Lower leg skin (tissue), 3 donors: Measurements from ENCODE around the gene MFSD11.

Source experiments
- POLR2A ChIP-seq, 2 donors: fragments of 450-650 bp; IDR thresholded peaks; one replicate each; pipeline ENCODE4 v1.6.1; 2016 to 2017; ENCODE audit warnings: antibody characterized with exemption in 2 of 2, mild to moderate bottlenecking in 1 of 2, moderate library complexity in 1 of 2
- TF ChIP-seq, protein P1 (sequence below), 3 donors: fragments of 450-650 bp; IDR thresholded peaks; one replicate each; pipeline ENCODE4 v1.5.1; 2016; ENCODE audit warnings: antibody characterized with exemption in 3 of 3, mild to moderate bottlenecking in 3 of 3, moderate library complexity in 2 of 3

DNA sequence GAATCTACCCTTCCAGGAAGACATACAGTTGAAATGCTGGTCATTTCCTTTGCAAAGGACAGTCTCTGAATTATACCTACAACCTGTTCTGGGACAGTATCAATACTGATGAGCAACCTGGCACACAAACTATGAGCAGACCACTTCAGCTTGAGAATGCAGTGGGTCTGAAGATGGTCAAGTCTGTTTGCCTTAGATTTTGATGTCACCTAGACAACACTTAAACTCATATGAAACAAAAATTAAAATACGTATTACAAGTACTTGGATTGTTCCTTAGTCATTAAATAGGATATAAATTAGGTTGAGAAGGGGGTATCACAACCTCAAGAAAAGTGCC lies 4.3 kb upstream of the MFSD11 start:
- TF ChIP-seq, protein P1, sequence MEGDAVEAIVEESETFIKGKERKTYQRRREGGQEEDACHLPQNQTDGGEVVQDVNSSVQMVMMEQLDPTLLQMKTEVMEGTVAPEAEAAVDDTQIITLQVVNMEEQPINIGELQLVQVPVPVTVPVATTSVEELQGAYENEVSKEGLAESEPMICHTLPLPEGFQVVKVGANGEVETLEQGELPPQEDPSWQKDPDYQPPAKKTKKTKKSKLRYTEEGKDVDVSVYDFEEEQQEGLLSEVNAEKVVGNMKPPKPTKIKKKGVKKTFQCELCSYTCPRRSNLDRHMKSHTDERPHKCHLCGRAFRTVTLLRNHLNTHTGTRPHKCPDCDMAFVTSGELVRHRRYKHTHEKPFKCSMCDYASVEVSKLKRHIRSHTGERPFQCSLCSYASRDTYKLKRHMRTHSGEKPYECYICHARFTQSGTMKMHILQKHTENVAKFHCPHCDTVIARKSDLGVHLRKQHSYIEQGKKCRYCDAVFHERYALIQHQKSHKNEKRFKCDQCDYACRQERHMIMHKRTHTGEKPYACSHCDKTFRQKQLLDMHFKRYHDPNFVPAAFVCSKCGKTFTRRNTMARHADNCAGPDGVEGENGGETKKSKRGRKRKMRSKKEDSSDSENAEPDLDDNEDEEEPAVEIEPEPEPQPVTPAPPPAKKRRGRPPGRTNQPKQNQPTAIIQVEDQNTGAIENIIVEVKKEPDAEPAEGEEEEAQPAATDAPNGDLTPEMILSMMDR (IDR thresholded peaks at IDR 0.05), result no peak
- TF ChIP-seq POLR2A (IDR thresholded peaks at IDR 0.05), result no peak
